NCI-H2081 treated with DMSO at 0.1 percent for 48 hours (cell line): ENCODE measurements around the gene DNAJB6.
"Not testable (repeated sequence)": the region's sequence is repeated elsewhere in the genome, so short reads cannot be mapped to it uniquely, and the experiment has no call there.

Experiments used
- DNase-seq: peaks from one replicate; lab custom pipeline; 2025; lab: John Stamatoyannopoulos, UW

Gene DNAJB6

DNA sequence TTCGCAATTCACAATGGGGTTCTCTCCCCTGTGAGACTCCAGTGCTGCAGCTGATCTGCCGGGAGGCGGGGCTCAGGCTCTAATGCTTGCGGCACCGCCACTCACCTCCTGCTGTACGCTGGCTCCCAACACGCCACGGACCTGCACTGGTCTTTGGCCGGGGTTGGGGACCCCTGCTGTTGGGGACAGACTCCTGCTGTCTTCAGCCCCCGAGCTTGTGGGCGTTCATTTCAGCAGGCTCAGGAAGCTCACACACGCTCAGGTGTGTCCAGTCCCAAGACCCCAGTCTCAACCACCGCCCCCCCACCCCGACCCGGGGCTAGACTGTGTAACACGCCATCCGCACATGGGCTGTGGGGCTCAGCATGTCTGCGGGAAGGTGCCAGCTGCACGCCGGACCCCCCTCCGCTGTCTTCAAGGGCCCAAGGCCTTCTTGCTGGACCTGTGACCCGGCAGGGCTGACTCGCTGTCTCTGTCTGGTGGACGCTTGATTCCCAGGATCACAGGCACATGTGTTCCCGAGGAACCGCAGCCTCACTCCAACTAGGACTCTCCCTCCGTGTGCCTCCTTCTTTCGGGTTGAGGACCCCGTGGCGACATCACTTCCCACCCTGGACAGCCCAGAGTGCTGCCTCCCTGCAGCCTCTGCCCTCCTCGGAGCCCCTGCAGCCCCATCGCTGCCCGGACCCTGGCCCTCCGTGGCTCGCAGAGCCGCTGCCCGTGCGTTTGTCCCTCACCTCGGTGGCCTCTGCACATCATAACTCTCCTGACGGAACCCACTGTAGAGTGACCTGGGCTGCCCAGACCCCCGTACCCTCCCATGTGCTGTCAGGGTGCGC, 106.4 kb downstream of the DNAJB6 start:
- no peak for DNase-seq

DNA sequence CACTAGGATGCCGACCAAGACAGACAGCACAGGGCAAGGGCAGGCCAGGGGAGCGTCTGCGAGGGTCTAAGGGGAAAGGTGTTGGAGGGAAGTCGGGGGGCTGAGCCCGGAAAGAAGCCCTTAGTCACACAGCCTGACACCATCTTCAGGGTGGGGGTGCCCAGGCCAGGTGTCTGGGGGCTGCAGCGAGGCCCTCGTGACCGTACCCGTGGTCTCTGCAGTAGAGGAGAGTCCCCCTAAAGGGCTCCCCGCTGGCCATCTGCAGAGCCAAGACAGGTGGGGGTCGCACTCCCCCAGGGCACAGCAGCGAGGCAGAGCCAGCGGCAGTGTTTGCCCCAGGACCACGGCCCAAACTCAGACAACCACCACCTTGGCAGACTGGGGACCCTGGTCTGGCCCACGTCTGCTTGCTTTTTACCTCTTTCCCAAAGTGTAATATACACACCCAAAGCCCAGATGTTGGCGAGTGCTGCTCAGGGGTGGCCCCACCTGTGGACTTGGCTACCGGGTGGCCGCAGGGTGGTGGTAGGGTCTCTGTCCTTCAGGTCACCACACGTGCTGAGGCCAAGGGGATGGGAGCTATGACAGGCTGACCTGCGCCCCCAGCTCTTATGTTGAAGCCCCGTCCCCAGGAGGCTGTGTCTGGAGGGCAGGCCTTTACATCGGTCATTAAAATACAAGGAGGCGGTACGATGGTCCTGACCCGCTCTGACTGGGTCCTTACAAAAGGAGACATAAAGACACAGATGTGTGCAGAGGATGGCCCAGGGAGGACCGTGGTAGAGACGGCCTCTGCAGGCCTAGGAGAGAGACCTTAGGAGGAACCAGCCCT, 107.4 kb downstream of the DNAJB6 start:
- DNase-seq: no peak

DNA sequence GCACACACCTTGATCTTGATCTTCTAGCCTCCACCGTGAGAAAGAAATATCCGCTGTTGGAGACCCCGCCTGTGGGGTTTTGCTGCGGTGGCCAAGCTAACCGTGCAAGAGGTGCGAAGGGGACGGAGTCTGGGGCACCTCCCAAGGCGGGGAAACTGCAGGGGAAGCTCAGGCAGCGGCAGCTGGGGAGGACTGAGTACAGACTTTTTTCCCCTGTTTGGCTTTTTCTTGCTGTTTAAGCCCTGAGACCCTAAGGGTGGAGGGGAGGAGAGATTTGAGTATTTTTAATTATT, 108.0 kb downstream of the DNAJB6 start:
- no peak for DNase-seq

DNA sequence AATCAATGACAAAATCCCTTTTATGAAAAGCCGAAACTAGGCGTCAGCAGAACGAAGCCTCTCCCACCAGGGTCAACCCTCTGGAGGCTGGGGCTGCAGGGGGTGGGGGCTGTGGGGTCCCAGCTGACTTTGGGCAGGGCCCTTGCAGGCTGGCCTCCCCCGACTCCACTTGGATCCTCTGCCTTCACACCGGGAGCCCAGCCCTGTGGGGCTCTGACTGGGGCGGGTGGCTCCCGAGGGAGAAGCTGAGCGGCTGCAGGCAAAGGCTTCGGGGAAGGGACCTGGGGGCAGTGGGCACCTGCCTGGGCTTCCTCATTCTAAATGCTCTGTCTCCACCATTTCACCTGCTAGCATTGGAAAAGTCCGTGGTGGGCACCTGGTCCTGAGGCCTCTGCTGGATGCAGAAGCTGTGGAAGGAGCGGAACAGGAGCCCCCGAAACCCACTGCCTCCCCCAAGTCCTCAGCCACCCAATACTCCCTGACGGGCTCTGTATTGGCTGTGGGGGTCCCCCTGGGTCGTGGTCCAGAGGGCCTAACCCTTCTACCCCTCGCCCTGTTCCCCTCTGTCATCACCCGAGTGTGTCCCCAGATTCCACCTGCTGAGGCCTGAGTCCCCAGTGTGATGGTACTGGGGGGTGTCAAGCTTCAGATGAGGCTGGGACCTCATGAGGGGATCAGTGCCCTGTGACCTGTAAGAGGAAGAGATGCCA, 108.6 kb downstream of the DNAJB6 start:
- no peak for DNase-seq

DNA sequence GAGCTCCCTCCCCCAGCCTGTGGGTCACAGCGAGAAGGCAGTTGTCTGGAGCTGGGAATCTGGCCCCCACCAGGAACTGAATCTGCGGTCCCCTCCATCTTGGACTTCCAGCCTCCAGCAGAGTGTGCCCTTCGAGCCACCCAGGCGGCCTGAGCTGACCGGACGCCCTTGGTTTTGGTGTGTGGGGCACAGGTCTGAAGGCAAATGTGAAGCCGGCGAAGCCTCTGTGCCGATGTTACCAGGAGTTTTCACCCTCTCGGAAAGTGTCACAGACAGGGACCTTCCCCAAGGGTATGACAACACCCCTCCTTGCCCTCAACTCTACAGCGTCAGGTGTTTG, 109.1 kb downstream of the DNAJB6 start:
- DNase-seq: no peak

DNA sequence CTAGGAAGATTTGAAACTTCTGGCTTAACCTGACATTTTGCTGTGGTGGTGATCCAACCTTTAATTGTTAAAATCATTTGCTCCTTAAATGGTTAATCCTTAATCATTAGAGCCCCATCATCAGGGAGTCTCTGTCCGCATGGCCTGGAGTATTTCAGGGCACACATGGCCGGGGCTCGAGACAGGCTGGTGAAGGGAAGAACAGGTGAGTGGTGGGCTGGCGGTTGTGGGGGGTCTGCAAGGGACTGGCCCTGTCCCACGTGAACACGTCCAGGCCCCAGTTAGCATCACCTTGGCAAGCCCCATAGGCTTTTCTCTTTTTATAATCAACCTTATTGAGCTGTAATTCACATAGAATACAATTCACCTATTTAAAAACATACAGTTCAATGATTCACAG, 109.5 kb downstream of the DNAJB6 start:
- DNase-seq: no peak

DNA sequence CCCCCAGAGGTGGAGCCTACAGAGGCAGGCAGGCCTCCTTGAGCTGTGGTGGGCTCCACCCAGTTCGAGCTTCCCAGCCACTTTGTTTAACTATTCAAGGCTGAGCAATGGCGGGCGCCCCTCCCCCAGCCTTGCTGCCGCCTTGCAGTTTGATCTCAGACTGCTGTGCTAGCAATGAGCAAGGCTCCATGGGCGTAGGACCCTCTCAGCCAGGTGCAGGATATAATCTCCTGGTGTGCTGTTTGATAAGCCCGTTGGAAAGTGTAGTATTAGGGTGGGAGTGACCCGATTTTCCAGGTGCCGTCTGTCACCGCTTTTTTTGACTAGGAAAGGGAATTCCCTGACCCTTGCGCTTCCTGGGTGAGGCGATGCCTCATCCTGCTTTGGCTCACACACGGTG, 117.2 kb downstream of the DNAJB6 start:
- DNase-seq: not testable (repeated sequence)

DNA sequence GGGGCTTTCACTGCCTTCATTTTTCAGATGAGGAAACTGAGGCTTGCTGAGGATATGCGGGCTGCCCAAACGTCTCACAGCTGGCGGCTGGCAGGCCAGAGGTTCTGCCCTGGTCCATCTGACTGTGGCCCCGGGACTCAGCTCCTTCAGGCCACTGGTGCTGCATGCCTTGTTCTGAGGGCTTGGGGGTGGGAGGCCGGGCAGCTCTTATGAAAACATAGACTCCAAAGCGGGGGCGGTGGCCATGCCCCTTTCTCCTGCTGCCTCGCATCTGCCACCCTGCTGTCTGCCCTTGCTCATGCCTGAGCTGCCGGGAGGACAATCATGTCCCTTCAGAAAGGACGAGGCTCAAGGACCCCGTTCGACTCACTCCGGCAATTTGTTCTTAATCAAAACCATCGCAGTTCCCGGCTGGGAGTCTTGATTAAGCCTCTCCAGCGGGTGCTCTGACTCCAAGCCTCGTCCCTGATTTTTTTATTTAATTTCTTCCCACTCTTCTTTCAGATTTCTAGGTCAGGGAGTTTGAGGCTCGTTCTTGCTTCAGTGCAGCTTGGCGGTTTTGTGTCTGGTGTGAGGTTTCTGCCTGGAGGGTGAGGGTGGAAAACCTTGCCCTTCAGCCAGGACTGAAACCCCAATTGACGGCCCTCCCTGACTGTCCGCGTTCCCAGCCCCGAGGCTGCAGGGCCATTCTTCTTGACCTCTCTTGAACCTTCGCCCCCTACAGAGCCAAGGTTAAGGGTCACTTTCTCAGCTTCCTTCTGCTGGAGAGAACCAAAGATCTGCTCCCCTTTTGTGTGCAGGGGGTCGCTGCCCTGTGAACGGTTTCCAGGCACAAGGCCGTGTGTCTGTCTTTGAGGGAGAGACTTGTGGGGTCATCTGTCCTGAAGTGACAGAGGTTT, 120.8 kb downstream of the DNAJB6 start:
- DNase-seq: no peak

DNA sequence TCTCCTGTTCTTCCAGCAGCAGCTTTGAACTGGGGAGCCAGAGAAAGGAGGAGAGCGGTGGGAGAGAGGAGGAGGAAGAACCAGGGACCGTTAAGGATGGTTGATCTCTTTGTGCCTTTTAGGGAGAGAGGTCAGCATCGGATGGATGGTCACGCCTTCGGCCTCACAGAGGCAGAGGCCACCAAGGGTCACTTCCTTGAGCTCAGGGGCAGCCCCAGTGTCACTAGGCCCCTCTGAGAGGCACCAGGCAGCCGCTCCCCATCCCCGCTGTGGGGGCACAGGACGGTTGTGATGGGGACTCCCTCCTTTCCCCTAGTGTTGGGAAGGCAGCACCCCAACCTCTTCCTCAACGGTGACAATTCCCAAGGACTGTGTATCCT, 121.4 kb downstream of the DNAJB6 start:
- DNase-seq: no peak

DNA sequence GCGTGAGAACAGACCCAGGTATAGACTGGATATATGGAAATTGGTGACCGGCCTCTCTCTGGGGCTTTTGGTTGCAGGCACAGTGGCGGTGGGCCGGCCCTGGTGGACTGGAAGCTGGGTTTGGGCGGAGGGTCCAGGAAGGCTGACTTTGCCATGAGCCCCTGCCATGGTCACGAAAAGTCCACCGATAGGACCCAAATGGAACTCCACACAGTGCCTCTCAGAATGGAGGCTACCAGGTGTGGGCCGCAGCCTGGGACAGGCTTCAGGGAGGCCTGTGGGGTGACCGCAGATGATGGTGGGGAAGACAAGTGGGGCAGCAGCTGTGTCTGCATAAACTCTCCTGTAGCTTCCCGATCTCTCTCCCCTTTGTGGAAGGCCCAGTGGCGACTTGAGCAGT, 123.2 kb downstream of the DNAJB6 start:
- DNase-seq: no peak

DNA sequence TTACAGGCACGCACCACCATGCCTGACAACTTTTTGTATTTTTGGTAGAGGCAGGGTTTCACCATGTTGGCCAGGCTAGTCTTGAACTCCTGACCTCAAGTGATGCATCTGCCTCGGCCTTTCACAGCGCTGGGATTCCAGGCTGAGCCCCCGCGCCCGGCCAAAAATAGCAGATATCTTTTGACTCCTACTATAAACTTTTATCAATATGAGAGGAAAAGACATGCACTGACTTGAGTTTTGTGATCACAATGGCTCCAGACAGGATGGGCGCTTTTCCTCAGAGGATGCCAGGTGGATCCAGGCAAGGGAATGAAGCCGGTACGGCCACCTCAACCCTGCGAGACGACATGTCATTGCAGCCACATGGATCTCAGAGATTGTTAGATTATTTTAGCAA, 123.9 kb downstream of the DNAJB6 start:
- DNase-seq: no peak

DNA sequence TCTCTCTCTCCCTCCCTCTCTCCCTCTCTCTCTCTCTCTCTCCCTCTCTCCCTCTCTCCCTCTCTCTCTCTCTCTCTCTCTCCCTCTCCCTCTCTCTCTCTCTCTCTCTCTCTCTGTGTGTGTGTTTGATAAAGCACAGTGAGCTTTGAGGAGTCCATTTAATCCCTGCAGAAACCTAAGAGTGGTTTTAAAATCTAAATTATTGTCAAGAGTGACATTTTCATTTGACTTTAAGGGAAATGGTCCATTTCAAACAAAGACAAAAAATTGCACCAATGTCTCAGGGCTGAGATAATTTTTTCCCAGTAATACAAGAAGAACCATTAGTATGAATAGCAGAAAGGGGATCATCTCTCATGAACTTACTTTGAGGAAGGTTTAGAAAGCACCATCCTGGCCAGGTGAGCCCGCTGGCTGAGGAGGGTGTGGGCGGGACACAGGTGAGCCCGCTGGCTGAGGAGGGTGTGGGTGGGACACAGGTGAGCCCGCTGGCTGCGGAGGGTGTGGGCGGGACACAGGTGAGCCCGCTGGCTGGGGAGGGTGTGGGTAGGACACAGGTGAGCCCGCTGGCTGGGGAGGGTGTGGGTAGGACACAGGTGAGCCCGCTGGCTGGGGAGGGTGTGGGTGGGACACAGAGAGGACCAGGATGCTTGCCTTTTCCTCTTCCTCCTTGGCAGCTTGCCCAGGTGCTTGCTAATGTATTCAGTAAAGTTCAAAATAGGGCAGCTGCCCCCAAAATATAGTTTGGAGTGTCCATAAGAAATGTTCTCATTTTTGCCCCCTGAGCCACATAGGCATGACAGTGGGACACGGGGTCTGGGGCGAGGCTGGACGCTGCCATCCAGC, 125.0 kb downstream of the DNAJB6 start:
- DNase-seq: no peak

DNA sequence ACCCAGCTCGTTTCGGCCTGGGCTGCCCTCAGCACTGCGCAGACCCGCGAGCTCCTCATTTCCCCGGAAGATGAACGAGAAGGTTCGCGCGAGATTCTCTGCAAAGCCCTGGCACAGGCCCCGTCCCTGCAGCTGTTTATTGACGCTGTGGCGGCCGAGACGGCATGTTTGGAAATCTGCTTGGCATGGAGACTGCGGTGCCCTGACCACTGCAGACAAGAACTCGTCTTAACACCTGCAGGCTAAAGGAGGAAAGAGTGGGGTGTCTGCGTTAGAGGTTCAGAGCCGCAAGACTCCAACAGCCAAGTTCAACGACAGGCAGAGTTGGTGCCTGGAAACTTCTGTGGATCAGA, 125.6 kb downstream of the DNAJB6 start:
- no peak for DNase-seq

DNA sequence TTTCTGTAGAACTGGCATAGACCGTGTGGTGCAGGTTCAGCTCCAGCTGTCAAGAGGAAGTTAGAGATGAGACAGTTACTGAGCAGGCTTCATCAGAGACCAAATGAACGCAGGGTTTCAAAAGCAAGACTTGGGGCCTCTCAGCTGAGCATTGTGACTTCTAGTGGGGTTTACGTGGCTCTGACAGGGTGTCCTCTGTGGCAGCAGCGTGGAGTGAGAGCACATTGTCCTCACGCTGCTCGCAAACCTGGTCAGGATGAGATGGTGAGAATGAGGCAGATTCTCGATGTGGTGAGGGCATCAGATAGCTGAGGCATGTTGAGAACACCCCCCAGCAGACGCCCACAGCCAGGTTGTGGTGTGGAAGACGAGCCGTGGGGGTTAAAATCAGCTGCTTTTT, 126.0 kb downstream of the DNAJB6 start:
- no peak for DNase-seq

DNA sequence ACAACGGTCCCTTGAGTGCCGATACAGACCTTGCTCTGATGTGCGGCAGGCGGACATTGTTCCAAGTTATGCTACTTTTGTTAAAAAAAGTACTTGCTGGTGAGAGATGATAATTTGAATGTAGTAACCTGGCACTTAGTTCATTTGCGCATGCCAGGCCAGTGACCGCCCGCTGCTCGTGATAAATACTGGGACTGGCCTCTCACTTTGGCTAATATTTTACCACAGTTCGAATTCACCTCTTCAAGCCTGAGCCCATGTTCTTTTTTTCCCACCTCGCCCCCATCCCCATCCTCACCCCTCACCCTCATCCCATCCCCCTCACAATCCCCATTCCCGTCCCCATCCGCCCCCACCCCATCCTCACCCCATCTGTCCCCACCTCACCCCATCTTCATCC, 126.4 kb downstream of the DNAJB6 start:
- DNase-seq: no peak

DNA sequence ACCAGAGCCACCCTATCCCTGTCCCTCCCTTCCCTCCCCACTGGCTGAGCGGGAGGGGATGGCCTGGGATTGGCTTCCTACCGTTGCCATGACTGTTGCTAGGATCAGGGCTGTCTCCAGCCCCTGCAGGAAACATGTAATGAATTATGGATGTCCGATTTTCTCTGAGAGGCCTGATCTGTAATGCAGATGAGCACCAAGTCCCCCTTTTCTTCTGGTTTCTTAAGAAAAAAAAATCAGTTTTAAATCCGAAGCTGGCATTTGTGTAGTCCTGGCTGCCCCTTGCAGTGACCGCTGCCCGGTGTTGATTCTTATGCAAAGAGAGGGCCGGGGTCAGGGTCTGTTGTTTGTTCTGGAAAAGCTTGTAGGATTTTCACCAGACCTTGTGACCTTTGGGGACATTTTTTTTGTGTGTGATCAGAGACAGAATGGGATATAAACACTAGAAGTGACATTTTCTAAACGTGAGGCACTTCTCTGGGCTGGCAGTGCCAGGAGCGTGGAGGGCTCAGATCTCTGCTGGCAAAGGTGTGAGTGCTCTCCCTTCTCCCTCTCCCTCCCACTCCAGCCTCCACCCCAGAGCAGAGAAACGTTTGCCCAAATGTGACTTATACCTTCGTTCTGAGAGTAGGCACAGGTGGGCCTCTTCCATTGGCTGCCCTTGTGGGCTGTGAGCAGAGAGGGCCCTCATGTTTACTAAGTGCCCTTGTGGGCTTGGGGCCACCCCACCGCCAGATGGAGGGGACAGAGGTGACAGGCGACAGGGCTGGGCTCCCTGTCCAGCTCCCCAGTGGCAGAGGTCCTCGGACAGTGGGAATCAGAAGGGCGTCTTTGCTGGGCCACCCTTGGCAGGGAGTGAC, 127.5 kb downstream of the DNAJB6 start:
- no peak for DNase-seq

DNA sequence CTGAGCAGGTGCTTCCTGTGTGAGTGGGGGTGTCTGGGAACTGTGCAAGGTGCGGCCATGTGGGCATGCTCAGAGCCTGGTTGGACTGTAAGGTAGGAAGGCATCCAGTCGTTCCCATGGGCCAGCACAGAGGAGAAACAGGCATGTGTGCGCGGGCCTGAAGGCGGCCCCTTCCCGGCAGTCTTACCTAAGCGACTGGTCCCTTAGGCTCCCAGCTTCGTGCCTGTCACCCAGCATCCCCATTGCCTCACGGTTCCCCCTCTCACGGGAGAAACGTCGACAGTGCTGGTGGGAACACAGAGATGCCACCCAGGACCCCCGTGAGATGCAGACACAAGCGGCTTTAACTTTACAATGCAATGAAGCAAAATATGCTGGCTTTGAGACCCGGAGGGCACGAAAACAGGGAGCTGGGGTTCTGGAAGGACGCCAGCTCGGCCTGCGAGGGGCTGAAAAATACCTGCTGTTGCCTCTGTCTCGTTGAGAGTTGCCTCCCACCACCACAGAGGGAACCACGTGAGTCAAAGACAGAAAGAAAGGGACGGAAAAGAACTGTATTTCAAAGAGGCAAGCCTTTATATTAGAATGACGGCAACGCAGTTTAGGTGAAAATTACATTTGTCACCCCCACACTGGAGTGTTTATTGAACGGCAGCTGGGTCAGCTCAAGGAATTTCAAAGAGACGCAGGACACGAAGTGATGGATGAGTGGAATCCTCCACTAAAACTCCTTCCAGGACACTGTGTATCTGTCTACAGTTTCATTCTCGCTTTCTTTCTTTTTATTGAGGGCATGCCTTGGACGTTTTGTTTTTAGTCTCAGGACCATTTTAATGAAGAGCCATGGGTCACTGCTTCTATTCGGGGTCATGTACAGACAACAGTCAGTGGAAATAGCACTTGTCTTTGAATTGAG, 128.4 kb downstream of the DNAJB6 start:
- no peak for DNase-seq

DNA sequence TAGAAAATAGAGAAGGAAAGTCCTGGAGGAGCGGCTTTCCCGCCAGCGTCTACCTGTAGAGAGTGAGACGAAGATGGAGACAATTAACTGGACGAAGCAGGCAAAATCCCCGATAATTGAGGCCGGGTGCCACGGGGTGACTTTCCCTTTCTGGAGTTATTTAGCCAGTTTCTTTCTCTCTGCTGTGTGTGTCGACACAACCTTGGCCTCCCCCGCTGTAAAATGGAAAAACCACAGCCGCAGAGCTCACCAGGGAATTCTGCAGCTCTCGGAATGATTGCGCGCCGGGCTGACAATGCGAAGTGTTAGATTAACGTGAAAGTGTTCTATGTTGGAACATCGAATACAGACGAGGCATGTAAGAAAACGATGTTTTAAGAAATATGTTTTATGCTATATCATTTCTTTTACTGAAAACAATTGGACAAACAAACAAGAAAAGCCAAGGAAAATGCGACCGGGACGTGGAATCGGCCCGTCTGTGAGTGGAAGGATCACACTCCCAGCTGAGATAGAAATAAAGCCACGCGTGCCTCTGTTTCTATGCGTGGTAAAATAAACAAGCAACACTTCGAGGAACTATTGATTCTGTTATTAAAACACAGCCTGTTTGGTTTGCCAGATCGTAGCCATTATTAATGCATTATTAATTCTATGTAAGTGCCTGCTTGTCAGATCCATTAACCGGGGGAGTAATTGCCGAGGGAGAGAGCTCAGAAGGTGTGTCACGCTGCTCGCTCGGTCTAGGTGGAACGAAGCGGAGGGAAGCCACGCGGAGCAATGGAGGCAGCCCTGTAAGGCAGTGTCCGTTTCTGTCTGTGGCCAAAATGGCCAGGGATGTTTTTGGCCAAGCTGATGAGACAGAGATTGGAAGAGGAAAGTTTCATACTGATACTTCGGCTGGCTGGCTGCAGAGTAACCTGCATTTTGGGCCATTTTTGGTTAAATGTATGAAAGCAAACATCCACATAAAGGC, 129.4 kb downstream of the DNAJB6 start:
- DNase-seq: no peak
